Activated CD8-positive, alpha-beta memory T cell treated with anti-CD3 and anti-CD28 coated beads for 36 hours (primary cell): ENCODE measurements around the gene ADGRV1. TPM values are rescaled to one million over a fixed set of nuclear protein-coding genes. Genes with fewer than 3 reads are reported as not detected.
"Not testable (repeated sequence)": the region's sequence is repeated elsewhere in the genome, so short reads cannot be mapped to it uniquely, and the experiment has no call there.

ENCODE experiments used
- CTCF ChIA-PET: fragments of 350-600 bp; sonication (Branson Sonifier 250); formaldehyde crosslinking; loops from one replicate; lab custom pipeline; 2021; ENCODE audit warnings: antibody characterized with exemption; lab: Charles Lee
- POLR2A ChIA-PET: fragments of 350-600 bp; sonication (Branson Sonifier 250); formaldehyde crosslinking; loops from one replicate; lab custom pipeline; 2021; ENCODE audit warnings: antibody characterized with exemption; lab: Charles Lee
- total RNA-seq, 2 experiments: library from RNA; stranded (reverse); gene quantifications; one replicate each; pipeline ENCODE4 v1.2.3, GENCODE V29; 2021

ADGRV1 gene
- total RNA-seq, 2 experiments from 2014 or later = 0.34 TPM; not detected in 1

DNA sequence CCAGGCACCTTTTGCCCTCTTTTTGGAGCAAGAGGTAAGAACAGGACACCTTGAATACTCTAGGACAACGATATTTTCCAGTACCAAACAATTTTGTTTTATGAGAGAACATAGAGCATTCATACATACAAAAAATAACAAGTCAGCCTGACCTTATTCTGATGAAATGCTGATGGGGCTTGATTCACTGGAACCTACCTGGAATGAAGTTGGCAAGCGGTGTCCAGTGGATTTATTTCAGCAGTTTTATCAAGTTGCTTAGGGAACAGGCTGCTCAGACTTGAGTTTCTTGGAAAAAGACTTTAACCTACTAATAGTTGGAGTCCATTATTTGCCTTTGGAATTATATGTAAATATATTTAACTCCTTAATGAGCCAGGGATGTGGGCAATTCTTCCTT is 502.5 kb downstream of the ADGRV1 start:
- ChIA-PET CTCF (no interaction called here), POLR2A (no interaction called here)

DNA sequence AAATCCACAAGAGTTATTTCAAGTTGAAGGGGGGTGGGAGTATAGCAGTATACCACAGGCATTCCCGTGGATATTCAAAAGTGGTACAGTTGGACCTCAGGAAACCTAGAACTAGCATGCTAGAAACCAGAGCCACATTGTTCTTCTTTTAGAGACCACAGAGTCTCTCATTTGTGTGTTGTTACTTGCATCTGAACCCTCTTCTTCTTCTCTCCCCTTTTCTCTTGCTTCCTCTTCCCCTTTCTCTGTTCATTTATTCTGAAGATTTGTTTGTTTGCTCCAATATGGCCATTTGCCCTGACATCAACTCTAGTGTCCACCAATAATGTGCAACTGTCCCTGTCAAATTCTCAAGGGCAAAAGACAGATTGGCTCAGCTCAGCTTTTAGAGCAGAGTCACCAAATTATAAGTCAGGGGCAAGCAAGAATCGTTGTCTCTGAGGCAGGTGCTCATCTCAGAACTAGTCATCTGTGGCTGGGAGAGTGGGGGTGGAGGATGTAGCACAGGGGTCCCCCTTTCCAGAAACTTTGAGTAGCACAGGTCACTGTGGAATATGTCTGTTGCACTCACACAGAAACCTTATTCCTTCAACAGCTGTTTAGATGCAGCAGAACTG is 503.5 kb downstream of the ADGRV1 start:
- POLR2A ChIA-PET = no interaction called here
- CTCF ChIA-PET = no interaction called here

GRCh38 chr5:91063098-91063690 is 504.6 kb downstream of the ADGRV1 start:
- CTCF ChIA-PET = interaction anchor here (0.6 kb wide), 2 partner anchors 43 to 452 kb away, joined by 3 read pairs; no protein-coding TSS in a partner anchor
- POLR2A ChIA-PET = not testable (repeated sequence)

DNA sequence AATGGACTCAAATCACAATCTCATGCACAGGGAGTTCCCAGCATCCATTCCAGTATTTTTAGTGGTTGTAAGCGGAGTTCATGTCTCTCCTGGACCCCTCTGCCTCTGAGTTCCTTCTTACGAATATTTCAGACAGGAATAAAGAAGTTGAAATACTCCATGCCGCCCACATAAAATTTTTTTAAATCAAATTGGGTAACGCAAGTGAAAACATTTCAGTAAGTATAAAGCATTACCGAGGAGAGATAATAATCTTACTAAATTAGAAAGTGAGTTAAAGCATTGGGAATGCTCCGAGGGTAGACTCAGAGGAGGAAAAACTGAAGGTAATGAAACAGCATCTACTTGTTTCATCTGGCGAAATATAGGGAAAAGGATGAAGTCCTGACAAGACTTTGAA is 506.9 kb downstream of the ADGRV1 start:
- CTCF ChIA-PET = no interaction called here
- POLR2A ChIA-PET = no interaction called here

GRCh38 chr5:91069364-91069763 is 510.8 kb downstream of the ADGRV1 start:
- ChIA-PET CTCF (no interaction called here), POLR2A (no interaction called here)

- ChIA-PET CTCF (no interaction called here), POLR2A (no interaction called here)
These were observed 512.4 kb downstream of the ADGRV1 start for GRCh38 chr5:91070761-91071550.

DNA sequence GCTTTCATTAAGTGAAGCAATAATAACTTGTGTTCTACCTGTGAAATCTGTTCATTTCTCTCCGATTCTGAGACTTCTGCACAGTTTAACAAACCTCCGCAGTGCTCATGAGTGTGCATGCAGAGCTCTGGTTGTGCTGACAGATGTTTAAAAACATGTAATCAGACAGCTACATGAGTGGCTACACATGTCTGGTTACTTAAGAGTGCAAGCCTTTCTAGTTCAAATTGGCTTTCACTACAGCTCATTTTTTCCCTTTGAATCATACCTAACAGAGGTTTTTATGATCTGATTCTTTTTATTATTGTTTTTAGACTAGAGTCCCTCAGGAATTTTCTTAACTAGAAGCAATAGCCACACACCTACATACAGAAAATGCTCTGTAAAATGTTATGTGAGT is 514.3 kb downstream of the ADGRV1 start:
- CTCF ChIA-PET = no interaction called here

DNA sequence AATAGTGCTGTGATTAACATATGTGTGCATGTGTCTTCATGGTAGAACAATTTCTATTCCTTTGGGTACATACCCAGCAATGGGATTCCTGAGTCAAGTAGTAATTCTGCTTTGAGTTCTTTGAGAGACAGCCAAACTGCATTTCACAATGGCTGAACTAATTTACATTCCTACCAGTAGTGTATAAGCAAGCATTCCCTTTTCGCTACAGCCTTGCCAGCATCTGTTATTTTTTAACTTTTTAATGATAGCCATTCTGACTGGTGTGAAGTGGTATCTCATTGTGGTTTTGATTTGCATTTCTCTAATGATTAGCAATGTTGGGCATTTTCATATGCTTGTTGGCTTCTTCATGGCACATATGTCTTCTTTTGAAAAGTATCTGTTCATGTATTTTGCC is 516.0 kb downstream of the ADGRV1 start:
- CTCF ChIA-PET = no interaction called here

More for the DNA sequence above, 514.3 kb downstream of the ADGRV1 start:
- POLR2A ChIA-PET = no interaction called here

GRCh38 chr5:91076138-91076537 is 517.5 kb downstream of the ADGRV1 start:
- ChIA-PET CTCF (no interaction called here), POLR2A (no interaction called here)

More for the DNA sequence above, 516.0 kb downstream of the ADGRV1 start:
- POLR2A ChIA-PET = no interaction called here

DNA sequence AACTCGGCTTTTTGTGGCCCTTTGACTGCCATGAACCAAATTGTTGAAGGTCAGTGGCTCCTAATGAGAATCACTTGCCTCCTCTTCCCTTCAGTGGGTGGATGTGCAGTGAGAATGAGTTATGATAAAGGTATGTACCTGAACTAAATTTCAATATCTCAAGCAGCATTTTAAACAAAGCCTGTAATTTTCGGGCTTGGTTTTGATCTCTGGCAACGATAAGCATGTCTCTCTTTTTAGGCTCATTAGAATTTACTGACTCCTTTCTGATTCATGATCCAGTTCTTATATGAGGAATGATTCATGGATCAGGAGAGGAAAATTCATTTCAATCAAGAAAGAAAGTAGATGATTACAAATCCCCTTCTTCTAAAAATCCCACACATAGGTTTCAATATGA is 519.0 kb downstream of the ADGRV1 start:
- POLR2A ChIA-PET = no interaction called here
- CTCF ChIA-PET = no interaction called here

DNA sequence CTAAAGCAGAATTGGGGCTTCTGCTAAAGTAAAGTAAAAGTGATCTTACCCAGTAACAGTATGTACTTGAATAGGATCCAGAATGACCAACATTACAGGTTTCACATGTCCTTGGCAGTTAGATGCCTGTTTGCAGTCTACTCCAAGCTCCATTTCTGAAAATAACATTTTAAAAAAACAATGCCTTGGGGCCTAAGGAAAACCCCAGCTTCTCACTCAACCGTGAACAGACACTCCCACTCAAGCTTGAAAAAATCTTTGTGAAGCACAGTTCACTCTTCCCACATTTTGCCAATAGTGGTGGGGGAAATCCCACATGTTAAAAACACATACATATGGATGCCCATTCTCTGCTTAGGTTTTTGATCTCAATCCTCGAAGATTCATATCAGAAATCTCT is 520.4 kb downstream of the ADGRV1 start:
- CTCF ChIA-PET = interaction anchor here (1.2 kb wide), 1 partner anchor 12 kb away, joined by 3 read pairs; no protein-coding TSS in a partner anchor

GRCh38 chr5:91089758-91090157 is 531.2 kb downstream of the ADGRV1 start:
- POLR2A ChIA-PET = no interaction called here
- CTCF ChIA-PET = no interaction called here

More for the DNA sequence above, 520.4 kb downstream of the ADGRV1 start:
- POLR2A ChIA-PET = no interaction called here

DNA sequence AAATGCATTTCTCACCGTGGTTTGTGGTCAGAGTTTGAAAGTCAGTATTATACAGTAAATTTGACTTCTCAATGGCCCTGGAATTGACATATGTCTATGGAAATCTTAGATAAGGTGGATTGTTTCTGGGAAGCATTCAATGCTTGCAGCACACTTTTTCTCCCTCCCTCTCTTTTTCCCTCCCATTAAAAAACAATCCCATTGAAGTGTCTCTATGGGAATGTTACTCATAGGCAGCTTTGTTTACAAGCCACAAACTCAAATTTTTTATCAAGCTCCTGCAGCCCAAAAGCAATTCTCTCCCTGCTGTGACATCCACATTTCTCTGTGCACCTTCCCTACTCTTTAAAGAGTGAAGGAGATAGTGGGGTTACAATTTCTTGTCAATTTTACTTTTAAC is 532.4 kb downstream of the ADGRV1 start:
- POLR2A ChIA-PET = no interaction called here
- CTCF ChIA-PET = interaction anchor here (0.9 kb wide), 1 partner anchor 12 kb away, joined by 3 read pairs; no protein-coding TSS in a partner anchor

- POLR2A ChIA-PET = interaction anchor here (0.6 kb wide), 1 partner anchor 41 kb away, joined by 10 read pairs; no protein-coding TSS in a partner anchor
- CTCF ChIA-PET = no interaction called here
These were observed 533.1 kb downstream of the ADGRV1 start for GRCh38 chr5:91091471-91092234.

GRCh38 chr5:91092859-91093783 is 534.5 kb downstream of the ADGRV1 start:
- ChIA-PET CTCF (no interaction called here), POLR2A (no interaction called here)

DNA sequence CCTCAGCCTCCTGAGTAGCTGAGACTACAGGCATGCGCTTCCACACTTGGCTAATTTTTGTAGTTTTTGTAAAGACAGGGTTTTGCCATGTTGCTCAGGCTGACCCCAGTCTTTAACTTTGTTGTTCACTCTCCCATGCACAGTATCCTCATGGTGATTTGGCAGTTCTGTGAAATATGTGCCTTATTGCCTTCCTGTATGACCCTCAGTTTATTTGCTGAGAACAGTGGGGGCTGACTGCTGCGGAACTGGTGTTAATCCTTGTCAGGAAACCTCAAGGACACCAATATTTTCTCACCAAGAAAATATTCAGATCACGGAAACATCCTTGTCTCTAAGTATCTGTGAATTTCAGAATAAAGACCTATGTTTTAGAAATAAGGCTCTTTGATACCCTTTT is 536.7 kb downstream of the ADGRV1 start:
- POLR2A ChIA-PET = no interaction called here

DNA sequence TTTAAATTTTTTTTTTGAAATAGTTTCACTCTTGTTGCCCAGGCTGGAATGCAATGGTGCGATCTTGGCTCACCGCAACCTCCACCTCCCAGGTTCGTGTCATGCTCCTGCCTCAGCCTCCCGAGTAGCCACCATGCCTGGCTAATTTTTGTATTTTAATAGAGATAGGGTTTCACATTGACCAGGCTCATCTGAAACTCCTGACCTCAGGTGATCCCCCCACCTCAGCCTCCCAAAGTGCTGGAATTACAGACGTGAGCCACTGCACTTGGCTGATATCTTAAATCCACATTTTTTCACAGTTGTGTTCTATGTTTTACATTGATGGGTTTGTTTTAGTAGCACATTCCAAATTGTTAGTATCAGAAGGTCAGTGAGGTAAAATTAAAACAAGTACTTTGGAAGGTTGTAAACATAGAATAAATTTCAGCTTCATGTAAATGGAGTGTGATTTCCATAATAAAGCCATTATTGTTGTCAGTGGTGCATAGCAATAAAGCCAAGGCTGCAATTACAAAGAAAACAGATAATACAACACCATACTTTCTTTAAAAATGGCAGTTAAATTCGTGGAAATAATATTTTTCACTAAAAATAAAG is 537.3 kb downstream of the ADGRV1 start:
- ChIA-PET POLR2A (no interaction called here), CTCF (no interaction called here)

More for the DNA sequence above, 536.7 kb downstream of the ADGRV1 start:
- CTCF ChIA-PET = no interaction called here

DNA sequence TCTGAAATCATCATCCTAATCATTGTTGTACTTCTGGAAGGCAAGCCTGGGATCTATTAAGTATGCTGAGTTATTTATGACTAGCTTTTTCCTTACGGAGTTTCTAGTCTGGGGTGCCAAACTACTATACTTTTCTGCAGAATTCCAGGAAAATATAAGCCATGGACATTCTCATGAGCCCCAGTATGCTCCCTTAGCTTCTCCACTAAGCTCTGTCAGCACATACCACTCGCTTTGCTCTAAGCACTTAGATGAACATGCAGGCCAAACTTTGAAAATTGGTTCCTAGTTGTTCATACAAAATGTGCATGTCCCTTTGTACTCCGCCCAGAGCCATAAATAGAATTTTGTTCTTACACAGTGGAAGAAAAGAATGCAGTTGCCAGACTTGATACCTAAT is 539.9 kb downstream of the ADGRV1 start:
- POLR2A ChIA-PET = no interaction called here
- CTCF ChIA-PET = no interaction called here
